ENCODE measurements around the gene STK24. TPM values are rescaled to one million over a fixed set of nuclear protein-coding genes. Genes with fewer than 3 reads are reported as not detected.

STK24 gene
- total RNA-seq, 4 donors from 2014 or later = 29.7 to 73.5 (median 62.6) TPM

DNA sequence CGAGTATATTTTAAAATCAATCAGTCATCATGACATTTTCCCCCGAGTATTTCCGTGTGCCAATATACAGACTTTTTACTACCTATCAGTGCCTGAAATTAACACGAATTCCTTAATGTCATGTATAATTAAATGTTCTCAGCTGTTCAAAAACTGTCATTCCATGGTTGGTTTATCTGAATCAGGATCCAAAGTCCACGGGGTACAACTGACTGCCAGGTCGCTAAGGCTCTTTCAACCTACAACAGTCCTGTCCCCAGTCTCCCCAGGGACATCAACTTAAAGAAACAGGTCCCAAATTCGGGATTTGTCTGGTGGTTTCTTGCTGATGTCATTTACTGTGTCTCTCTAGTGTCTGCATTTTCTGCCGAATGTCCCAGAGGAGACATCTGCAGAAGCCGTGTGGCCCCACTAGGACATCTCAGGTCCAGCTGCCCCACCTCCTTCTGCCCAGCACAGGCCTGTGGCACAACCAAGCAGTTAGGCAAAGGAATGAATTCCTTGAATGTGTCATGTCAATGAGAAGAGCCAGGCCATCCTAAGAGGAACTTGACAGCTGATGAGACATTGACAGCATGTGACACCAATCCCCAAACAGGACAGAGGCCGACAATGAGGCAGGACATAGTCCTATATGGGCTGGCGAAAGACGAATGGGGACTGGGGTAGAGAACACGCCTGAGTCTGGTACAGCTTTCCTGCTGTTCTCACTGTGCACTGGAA is 109.5 kb downstream of the STK24 start:
- no peak for DNase-seq
- intact Hi-C loops (cut with DNase I; ENCODE audit: low total_unique reads) = no loop called here
- no peaks in the 10 kb centered on the region for H3K36me3 ChIP-seq

GRCh38 chr13:98466634-98467236 is 110.2 kb downstream of the STK24 start:
- Histone ChIP-seq H3K36me3 (no peaks in the 10 kb centered on the region), H3K27ac (no peak overlapping the region), H3K4me3 (no peak overlapping the region), H3K9me3 (no peaks in the 10 kb centered on the region), H3K27me3 (no peaks in the 10 kb centered on the region), H3K4me1 (no peaks in the 10 kb centered on the region)
- TF ChIP-seq POLR2A (IDR thresholded peaks at IDR 0.05) = no peak
- TF ChIP-seq, protein P1, sequence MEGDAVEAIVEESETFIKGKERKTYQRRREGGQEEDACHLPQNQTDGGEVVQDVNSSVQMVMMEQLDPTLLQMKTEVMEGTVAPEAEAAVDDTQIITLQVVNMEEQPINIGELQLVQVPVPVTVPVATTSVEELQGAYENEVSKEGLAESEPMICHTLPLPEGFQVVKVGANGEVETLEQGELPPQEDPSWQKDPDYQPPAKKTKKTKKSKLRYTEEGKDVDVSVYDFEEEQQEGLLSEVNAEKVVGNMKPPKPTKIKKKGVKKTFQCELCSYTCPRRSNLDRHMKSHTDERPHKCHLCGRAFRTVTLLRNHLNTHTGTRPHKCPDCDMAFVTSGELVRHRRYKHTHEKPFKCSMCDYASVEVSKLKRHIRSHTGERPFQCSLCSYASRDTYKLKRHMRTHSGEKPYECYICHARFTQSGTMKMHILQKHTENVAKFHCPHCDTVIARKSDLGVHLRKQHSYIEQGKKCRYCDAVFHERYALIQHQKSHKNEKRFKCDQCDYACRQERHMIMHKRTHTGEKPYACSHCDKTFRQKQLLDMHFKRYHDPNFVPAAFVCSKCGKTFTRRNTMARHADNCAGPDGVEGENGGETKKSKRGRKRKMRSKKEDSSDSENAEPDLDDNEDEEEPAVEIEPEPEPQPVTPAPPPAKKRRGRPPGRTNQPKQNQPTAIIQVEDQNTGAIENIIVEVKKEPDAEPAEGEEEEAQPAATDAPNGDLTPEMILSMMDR (IDR thresholded peaks at IDR 0.05) = peak; percentile 3 to 50 (median 42)
- no peak for DNase-seq
- intact Hi-C loops (cut with DNase I; ENCODE audit: low total_unique reads) = no loop called here

More for the DNA sequence above, 109.5 kb downstream of the STK24 start:
- Histone ChIP-seq H3K9me3 (no peaks in the 10 kb centered on the region), H3K4me3 (no peak overlapping the region), H3K4me1 (no peaks in the 10 kb centered on the region), H3K27me3 (no peaks in the 10 kb centered on the region), H3K27ac (no peak overlapping the region)
- TF ChIP-seq, protein P1 (IDR thresholded peaks at IDR 0.05) = no peak
- TF ChIP-seq POLR2A (IDR thresholded peaks at IDR 0.05) = no peak

- peak overlapping the region; percentile 35 to 37 for H3K27ac ChIP-seq
- H3K4me1 ChIP-seq = no peaks in the 10 kb centered on the region
- no peak overlapping the region for H3K4me3 ChIP-seq
- no peak for DNase-seq
- no peaks in the 10 kb centered on the region for H3K9me3 ChIP-seq
- H3K36me3 ChIP-seq = no peaks in the 10 kb centered on the region
- no peaks in the 10 kb centered on the region for H3K27me3 ChIP-seq
- no peak for TF ChIP-seq POLR2A (IDR thresholded peaks at IDR 0.05)
- TF ChIP-seq, protein P1 (IDR thresholded peaks at IDR 0.05) = no peak
- intact Hi-C loops (cut with DNase I; ENCODE audit: low total_unique reads) = no loop called here
Measured at GRCh38 chr13:98462946-98463345, 114.0 kb downstream of the STK24 start.

DNA sequence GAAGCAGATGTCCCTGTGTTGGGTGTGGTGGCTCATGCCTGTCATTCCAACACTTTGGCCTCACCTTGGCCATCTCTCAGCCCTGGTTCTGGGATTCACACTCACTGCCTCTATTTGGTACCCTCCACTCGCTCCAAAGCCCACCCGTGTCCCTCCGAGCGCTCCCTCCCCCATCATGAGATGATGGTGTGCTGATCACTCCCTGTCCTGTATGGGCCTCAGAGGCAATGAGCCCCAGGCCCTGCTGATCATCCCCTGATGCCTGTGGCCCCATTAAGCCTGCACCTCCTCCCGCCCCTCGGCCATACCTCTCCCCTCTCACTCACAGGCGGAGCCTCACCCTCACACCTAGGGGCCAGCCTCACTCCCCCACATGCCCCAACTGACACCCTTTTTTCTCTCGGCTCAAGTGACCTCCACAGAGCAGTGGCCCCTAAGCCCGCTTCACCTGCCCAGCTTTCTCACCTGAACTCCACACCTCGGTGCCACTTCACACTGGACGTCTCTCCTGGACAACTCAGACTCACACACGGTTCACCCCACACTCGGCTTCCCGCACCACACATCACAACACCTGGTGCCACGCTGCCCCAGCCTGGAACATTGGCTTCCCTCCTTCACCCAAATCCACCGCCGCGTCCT is 114.5 kb downstream of the STK24 start:
- H3K4me1 ChIP-seq = no peaks in the 10 kb centered on the region
- TF ChIP-seq POLR2A (IDR thresholded peaks at IDR 0.05) = no peak
- TF ChIP-seq, protein P1 (IDR thresholded peaks at IDR 0.05) = no peak
- no peak overlapping the region for H3K4me3 ChIP-seq
- DNase-seq = no peak
- peak overlapping the region; percentile 35 to 37 for H3K27ac ChIP-seq
- no peaks in the 10 kb centered on the region for H3K27me3 ChIP-seq
- intact Hi-C loops (cut with DNase I; ENCODE audit: low total_unique reads) = no loop called here
- no peaks in the 10 kb centered on the region for H3K36me3 ChIP-seq
- H3K9me3 ChIP-seq = no peaks in the 10 kb centered on the region
